BE2C (cell line): Measurements from ENCODE around the gene TRERF1.

Source experiments
- DNase-seq: peaks from one replicate; pipeline ENCODE4 v3.0.0-alpha.2; 2020
- H3K27me3 ChIP-seq: fragments of 250-450 bp; sonication (Bioruptor Pico); 2 replicates; pipeline ENCODE4 v1.5.1; 2020; ENCODE audit warnings: mild to moderate bottlenecking
- H3K36me3 ChIP-seq: fragments of 250-450 bp; sonication (Bioruptor Pico); 2 replicates; pipeline ENCODE4 v1.5.1; 2020; ENCODE audit warnings: mild to moderate bottlenecking
- H3K4me1 ChIP-seq: fragments of 250-450 bp; sonication (Bioruptor Pico); 2 replicates; pipeline ENCODE4 v1.5.1; 2020
- H3K4me3 ChIP-seq: 2 replicates; pipeline ENCODE4 v1.5.1; 2011; ENCODE audit warnings: low read depth, low read length
- H3K9me3 ChIP-seq: fragments of 250-450 bp; sonication (Bioruptor Pico); 2 replicates; pipeline ENCODE4 v1.5.1; 2020
- CTCF ChIP-seq: IDR thresholded peaks from 2 replicates; pipeline ENCODE4 v1.5.1; 2012; ENCODE audit warnings: mild to moderate bottlenecking, low read depth, low read length

Gene TRERF1

DNA sequence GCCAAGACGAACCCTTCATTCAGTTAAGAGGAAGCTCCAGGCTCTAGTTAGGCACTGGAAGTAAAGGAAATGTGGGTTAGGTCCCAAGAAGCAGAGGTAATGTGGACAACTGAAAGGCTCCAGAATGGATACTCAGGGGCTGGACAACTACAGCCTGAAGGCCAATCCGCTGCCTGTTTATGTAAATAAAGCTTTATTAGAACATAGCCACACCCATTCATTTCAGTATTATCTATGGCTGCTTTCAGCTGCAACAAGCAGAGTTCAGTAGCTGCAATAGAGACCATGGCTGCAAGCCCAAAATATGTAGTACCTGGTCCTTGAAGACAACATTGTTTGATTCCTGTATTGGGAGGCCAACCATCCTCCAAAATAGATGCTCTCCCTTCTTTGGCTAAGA is 133.2 kb downstream of the TRERF1 start:
- TF ChIP-seq CTCF = no peak
- no peaks in the 10 kb centered on the region; the same call in 1 of the 2 replicates for H3K36me3 ChIP-seq
- H3K27me3 ChIP-seq = no peaks in the 10 kb centered on the region
- H3K9me3 ChIP-seq = no peaks in the 10 kb centered on the region; the same call in 1 of the 2 replicates
- no peak for DNase-seq
- H3K4me1 ChIP-seq = no peaks in the 10 kb centered on the region; the same call in 1 of the 2 replicates
- H3K4me3 ChIP-seq = no peak overlapping the region

DNA sequence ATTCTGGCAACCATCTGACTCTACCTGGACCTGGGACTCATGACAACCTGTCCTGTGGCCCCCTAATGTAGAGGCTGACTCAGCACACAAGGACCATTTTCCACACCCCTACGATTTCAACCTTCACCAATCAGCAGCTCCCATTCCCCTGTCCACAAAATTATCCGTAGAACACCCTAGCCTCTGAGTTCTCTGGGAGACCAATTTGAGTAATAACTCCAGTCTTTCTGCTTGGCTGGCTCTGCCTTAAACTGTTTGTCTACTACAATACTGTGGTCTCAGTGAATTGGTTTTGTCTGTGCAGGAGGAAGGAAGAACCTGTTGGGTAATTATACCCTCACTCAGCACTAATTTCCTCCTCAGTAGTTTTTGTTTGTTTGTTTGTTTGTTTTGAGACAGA is 134.7 kb downstream of the TRERF1 start:
- no peaks in the 10 kb centered on the region; the same call in 1 of the 2 replicates for H3K9me3 ChIP-seq
- no peak for TF ChIP-seq CTCF
- H3K4me3 ChIP-seq = no peak overlapping the region
- no peaks in the 10 kb centered on the region; the same call in 1 of the 2 replicates for H3K36me3 ChIP-seq
- DNase-seq = no peak
- no peaks in the 10 kb centered on the region for H3K27me3 ChIP-seq
- no peaks in the 10 kb centered on the region; the same call in 1 of the 2 replicates for H3K4me1 ChIP-seq

- DNase-seq = no peak
- no peaks in the 10 kb centered on the region; the same call in 1 of the 2 replicates for H3K9me3 ChIP-seq
- no peaks in the 10 kb centered on the region; the same call in 1 of the 2 replicates for H3K4me1 ChIP-seq
- TF ChIP-seq CTCF = no peak
- no peaks in the 10 kb centered on the region for H3K27me3 ChIP-seq
- H3K36me3 ChIP-seq = no peaks in the 10 kb centered on the region; the same call in 1 of the 2 replicates
- H3K4me3 ChIP-seq = no peak overlapping the region
Observed at GRCh38 chr6:42315991-42316970, 135.4 kb downstream of the TRERF1 start.

GRCh38 chr6:42315259-42315990 is 136.3 kb downstream of the TRERF1 start:
- Histone ChIP-seq H3K9me3 (no peaks in the 10 kb centered on the region; the same call in 1 of the 2 replicates), H3K36me3 (no peaks in the 10 kb centered on the region; the same call in 1 of the 2 replicates), H3K4me3 (no peak overlapping the region), H3K27me3 (no peaks in the 10 kb centered on the region), H3K4me1 (no peaks in the 10 kb centered on the region; the same call in 1 of the 2 replicates)
- DNase-seq = no peak
- TF ChIP-seq CTCF = no peak

DNA sequence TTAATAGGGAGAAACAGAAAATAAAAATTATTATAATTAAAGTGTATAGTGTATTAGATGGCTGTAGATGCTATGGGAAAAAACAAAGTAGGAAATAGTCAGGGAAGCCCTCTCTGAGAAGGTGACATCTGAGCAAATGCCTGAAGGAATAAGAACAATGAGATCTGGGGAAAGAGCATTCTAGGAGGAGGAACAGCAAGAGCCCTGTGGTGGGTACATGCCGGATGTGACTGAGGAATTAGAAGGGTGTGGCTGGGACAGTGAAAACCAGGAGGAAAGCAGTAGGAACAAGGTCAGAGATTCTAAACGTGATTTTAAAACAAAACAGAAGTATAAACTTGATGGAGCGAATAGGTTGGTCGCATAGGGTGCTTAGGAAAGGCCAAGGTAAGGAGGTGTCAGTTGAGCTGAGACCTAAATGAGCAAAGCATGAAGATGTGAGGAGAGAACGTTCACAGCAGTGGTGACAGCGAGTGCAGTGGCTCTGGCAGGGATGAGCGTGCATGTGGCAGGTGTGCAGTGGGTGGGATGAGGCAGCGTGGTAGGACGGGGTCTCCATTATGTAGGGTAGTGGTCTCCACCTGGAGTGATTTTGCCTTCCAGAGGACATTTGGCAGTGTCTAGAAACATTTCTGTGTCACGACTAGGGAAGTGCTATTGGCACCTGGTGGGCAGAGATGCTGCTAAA is 137.0 kb downstream of the TRERF1 start:
- Histone ChIP-seq H3K4me1 (no peaks in the 10 kb centered on the region; the same call in 1 of the 2 replicates), H3K27me3 (no peaks in the 10 kb centered on the region), H3K4me3 (no peak overlapping the region), H3K9me3 (no peaks in the 10 kb centered on the region; the same call in 1 of the 2 replicates), H3K36me3 (no peaks in the 10 kb centered on the region; the same call in 1 of the 2 replicates)
- DNase-seq = no peak
- no peak for TF ChIP-seq CTCF
